Activated CD8-positive, alpha-beta T cell treated with anti-CD3 and anti-CD28 coated beads for 36 hours (primary cell): ENCODE measurements around the gene EXOC3L4. TPM values are rescaled to one million over a fixed set of nuclear protein-coding genes. Genes with fewer than 3 reads are reported as not detected.

ENCODE experiments used
- ATAC-seq: fragments of 200-7000 bp; cut with Tn5 transposase; one replicate; pipeline ENCODE4 v1.10.0; 2021; ENCODE audit warnings: mild to moderate bottlenecking, moderate library complexity
- CTCF ChIA-PET: fragments of 350-600 bp; sonication (Branson Sonifier 250); formaldehyde crosslinking; loops from one replicate; lab custom pipeline; 2021; ENCODE audit warnings: antibody characterized with exemption; lab: Charles Lee
- POLR2A ChIA-PET: fragments of 350-600 bp; sonication (Branson Sonifier 250); formaldehyde crosslinking; loops from one replicate; lab custom pipeline; 2021; ENCODE audit warnings: antibody characterized with exemption; lab: Charles Lee
- DNase-seq: peaks from one replicate; pipeline ENCODE4 v3.0.0-alpha.2; 2020
- H3K27ac Mint-ChIP-seq: one replicate; pipeline ENCODE4 v1.8.0; 2021; ENCODE audit warnings: mild to moderate bottlenecking, mixed read lengths
- H3K27me3 Mint-ChIP-seq: one replicate; pipeline ENCODE4 v1.8.0; 2021; ENCODE audit warnings: mixed read lengths
- H3K36me3 Mint-ChIP-seq: one replicate; pipeline ENCODE4 v1.8.0; 2021; ENCODE audit warnings: low read depth, mixed read lengths
- H3K4me1 Mint-ChIP-seq: one replicate; pipeline ENCODE4 v1.8.0; 2021; ENCODE audit warnings: low read depth, mixed read lengths
- H3K4me3 Mint-ChIP-seq: one replicate; pipeline ENCODE4 v1.8.0; 2021; ENCODE audit warnings: mild to moderate bottlenecking, moderate library complexity, mixed read lengths
- H3K9me3 Mint-ChIP-seq: one replicate; pipeline ENCODE4 v1.8.0; 2021; ENCODE audit warnings: mixed read lengths
- intact Hi-C: fragments of 100-400 bp; cut with micrococcal nuclease; formaldehyde crosslinking; loops from one replicate; pipeline ENCODE4 v1.10.0; 2022
- total RNA-seq, 2 experiments: library from RNA; stranded (reverse); gene quantifications; one replicate each; pipeline ENCODE4 v1.2.3, GENCODE V29; 2021
- TF ChIP-seq, protein P1 (sequence below): fragments of 200-600 bp; IDR thresholded peaks from one replicate; pipeline ENCODE4 v1.8.0; 2022; ENCODE audit warnings: antibody characterized with exemption, mild to moderate bottlenecking

Gene EXOC3L4
- total RNA-seq, 2 experiments from 2014 or later: not detected

DNA sequence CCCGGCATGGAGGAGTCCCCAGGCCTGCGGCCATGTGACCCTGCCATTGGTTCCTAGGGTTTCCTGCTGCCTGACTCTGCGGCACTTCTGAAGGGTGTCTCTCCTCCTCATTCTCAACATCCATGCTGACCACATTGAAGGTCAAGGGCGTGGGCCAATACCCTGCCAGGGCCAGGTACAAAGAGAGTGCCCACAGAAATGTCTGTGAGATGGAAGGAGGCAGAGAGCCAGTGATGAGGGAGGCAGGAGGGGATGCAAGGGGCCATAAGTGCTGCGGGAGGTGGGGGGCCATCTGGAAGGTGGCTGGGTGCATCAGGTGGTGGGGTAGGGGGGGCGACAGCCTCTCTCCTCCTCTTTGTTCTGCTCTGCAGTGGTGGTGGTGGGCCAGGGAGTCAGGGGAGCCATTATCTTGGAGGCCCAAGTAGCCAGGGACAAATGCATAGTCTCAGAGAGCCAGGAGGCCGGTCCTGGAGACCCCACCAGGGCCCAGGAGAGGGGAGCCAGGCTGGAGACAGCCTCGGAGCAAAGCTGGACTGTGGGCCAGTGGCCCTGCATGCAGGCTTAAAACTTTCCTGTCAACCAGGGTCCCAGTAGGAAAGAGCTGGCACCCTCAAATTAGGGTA lies 24.2 kb upstream of the EXOC3L4 start:
- intact Hi-C loops: no loop called here
- TF ChIP-seq, protein P1, sequence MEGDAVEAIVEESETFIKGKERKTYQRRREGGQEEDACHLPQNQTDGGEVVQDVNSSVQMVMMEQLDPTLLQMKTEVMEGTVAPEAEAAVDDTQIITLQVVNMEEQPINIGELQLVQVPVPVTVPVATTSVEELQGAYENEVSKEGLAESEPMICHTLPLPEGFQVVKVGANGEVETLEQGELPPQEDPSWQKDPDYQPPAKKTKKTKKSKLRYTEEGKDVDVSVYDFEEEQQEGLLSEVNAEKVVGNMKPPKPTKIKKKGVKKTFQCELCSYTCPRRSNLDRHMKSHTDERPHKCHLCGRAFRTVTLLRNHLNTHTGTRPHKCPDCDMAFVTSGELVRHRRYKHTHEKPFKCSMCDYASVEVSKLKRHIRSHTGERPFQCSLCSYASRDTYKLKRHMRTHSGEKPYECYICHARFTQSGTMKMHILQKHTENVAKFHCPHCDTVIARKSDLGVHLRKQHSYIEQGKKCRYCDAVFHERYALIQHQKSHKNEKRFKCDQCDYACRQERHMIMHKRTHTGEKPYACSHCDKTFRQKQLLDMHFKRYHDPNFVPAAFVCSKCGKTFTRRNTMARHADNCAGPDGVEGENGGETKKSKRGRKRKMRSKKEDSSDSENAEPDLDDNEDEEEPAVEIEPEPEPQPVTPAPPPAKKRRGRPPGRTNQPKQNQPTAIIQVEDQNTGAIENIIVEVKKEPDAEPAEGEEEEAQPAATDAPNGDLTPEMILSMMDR: no peak
- ChIA-PET POLR2A (no interaction called here), CTCF (interaction anchor here (2.4 kb wide), 1 partner anchor 34 kb away, joined by 6 read pairs; no protein-coding TSS in a partner anchor)
- Mint-ChIP-seq H3K9me3 (no peaks in the 10 kb centered on the region), H3K27me3 (peaks cover 4% of the 10 kb centered on the region), H3K36me3 (no peaks in the 10 kb centered on the region), H3K4me3 (no peak overlapping the region), H3K27ac (no peak overlapping the region), H3K4me1 (no peaks in the 10 kb centered on the region)
- DNase-seq (no peak), ATAC-seq (no peak)

DNA sequence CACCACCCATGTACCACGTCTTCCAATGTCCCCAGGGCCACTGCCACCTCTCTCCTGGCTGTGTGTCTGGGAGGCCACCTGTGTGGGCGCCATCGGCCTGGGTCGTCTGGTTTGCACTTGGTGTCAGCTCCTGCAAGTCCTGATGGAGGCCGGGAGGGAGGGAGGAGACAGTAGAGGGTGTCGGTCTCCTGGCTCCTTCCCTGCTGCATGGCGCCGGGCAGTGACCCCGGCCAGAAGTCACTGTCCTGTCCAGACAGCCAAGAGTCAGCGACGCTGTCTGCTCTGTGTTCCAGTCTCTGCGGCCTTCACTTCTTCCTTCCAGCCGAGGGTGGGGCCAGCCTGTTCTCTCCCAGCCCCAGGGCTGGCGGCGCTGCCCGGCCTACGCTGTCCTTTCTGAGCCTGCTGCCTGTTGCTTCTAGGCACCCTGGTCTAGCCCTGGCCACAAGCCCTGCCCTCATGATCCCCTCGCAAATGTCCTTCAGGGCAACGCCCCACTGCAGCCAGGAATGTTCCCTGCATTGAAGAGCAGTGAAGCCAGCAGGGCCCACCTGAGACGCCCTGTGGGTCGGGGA lies 23.5 kb upstream of the EXOC3L4 start:
- no peak for ATAC-seq
- H3K36me3 Mint-ChIP-seq: no peaks in the 10 kb centered on the region
- no peak overlapping the region for H3K4me3 Mint-ChIP-seq
- no peaks in the 10 kb centered on the region for H3K9me3 Mint-ChIP-seq
- H3K27me3 Mint-ChIP-seq: peaks cover 4% of the 10 kb centered on the region
- intact Hi-C loops: no loop called here
- ChIA-PET POLR2A (no interaction called here), CTCF (interaction anchor here (2.4 kb wide), 1 partner anchor 33 kb away, joined by 6 read pairs; no protein-coding TSS in a partner anchor)
- H3K27ac Mint-ChIP-seq: no peak overlapping the region
- no peak for DNase-seq
- no peaks in the 10 kb centered on the region for H3K4me1 Mint-ChIP-seq
- TF ChIP-seq, protein P1: no peak

DNA sequence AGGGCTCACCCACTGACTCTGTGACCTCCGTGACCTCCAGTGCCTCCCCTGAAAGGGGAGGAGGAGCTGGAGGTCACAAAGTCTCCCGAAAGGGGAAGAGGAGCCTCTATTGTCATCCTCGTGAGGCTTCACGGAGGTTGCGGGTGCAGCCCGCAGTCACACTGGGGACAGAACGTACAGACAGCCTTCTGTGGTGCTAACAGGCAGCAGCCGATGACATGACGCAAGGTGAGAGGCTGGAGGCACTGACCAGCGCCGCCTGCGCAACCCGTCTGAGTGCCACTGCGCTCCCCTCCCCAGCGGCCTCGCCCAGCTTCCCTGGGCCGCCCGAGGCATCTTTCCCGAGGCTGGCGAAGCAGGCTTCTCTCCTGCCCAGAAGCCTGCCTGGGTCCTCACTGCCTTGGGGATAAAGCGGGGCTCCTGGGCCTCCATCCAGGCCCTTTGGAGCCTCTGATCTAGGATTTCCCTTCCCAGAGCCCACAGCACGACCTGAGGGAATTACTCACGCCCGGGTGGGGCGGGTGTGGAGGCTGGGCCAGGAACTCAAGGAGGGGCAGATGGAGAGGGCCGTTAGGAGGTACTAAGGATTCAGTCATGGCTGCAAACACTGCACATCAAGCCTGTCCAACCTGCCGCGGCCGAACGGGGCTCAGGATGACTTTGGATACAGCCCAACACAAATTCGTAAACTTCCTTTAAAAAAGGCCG lies 22.8 kb upstream of the EXOC3L4 start:
- POLR2A ChIA-PET: no interaction called here
- intact Hi-C loops: no loop called here
- DNase-seq (no peak), ATAC-seq (no peak)
- Mint-ChIP-seq H3K27ac (no peak overlapping the region), H3K27me3 (peaks cover 4% of the 10 kb centered on the region), H3K4me1 (no peaks in the 10 kb centered on the region), H3K36me3 (no peaks in the 10 kb centered on the region), H3K4me3 (no peak overlapping the region), H3K9me3 (no peaks in the 10 kb centered on the region)
- TF ChIP-seq, protein P1: no peak
- CTCF ChIA-PET: no interaction called here

DNA sequence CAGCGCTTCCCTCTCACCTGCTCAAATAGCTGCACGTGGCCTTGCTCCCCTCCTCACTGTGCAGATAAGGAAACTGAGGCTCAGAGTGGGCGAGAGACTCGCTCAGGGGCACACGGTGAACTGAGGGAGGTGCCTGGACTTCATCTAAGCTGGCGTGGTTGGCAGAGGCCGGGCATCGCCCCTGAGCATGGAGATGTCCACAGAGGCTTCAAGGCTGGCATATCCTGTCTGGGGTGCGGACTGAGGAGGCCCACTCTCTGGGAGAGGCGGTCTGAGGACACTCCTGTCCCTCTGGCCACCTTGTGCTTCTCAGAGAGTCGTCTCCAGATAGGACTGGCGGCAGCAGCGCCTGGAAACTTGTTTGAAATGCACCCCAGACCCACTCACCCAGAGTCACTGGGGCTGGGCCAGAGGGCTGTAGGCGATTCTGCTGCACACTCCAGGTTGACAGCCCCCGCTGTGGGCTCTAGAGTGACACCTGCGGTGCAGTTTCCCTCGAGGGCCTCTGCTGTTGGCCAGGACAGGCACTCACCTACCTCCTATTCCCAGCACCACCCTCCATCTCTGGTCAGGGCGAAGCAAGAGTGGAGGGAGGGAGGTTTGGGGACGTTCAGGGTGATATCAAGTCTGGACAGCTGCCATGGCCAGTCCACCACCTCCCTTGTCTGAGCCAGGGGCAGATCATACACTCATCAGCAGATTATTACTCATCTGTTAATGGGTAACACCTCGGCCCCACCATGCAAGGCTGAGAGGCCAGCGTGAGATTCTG lies 21.7 kb upstream of the EXOC3L4 start:
- TF ChIP-seq, protein P1: no peak
- POLR2A ChIA-PET: no interaction called here
- no peaks in the 10 kb centered on the region for H3K4me1 Mint-ChIP-seq
- CTCF ChIA-PET: interaction anchor here (2.6 to 3.7 kb wide), 2 partner anchors 33 to 220 kb away, joined by 10 to 22 read pairs; no protein-coding TSS in a partner anchor
- H3K9me3 Mint-ChIP-seq: no peaks in the 10 kb centered on the region
- no peak overlapping the region for H3K4me3 Mint-ChIP-seq
- no peaks in the 10 kb centered on the region for H3K36me3 Mint-ChIP-seq
- peaks cover 4% of the 10 kb centered on the region for H3K27me3 Mint-ChIP-seq
- no peak for DNase-seq
- H3K27ac Mint-ChIP-seq: no peak overlapping the region
- intact Hi-C loops: no loop called here
- ATAC-seq: no peak
